ENCODE data around the gene PCSK4. TPM values are rescaled to one million over a fixed set of nuclear protein-coding genes. Genes with fewer than 3 reads are reported as not detected.
A peak's percentile ranks its signal among the peaks of the same experiment; 100 is the strongest.

PCSK4 gene
- total and polyA plus RNA-seq, 12 donors = 0.38 to 3.9 (median 1.4) TPM

- Histone ChIP-seq H3K27ac (no peak overlapping the region), H3K36me3 (no peaks in the 10 kb centered on the region), H3K9me3 (no peaks in the 10 kb centered on the region), H3K4me3 (peak overlapping the region in 8 of 10 donors; percentile 12 to 53 (median 36)), H3K27me3 (peaks cover 36 to 96% (median 69%) of the 10 kb centered on the region in 7 donors), H3K4me1 (peaks cover 38 to 73% (median 64%) of the 10 kb centered on the region in 9 donors)
- intact Hi-C loops (cut with DNase I) = loop anchor here in 2 of 10 donors (10.0 kb wide), 1 partner anchor 46 kb away; the partner anchor contains the start of gene ADAMTSL5 (in 2 of the 2)
- DNase-seq = peak in 1 of 2 donors; percentile 27
- no peak for ATAC-seq
- 2 to 3% methylated on average over 43 to 47 of the region's 47 CpGs for WGBS, 2 donors
- no peak for TF ChIP-seq CTCF (IDR thresholded peaks at IDR 0.05)
Measured at GRCh38 chr19:1468821-1469254, 21.3 kb downstream of the PCSK4 start.

GRCh38 chr19:1468274-1468820 lies 21.8 kb downstream of the PCSK4 start:
- Histone ChIP-seq H3K9me3 (no peaks in the 10 kb centered on the region), H3K4me1 (peaks cover 38 to 71% (median 64%) of the 10 kb centered on the region in 9 donors), H3K27me3 (peaks cover 36 to 92% (median 69%) of the 10 kb centered on the region in 7 donors), H3K4me3 (peak overlapping the region in 8 of 10 donors; percentile 12 to 53 (median 36)), H3K27ac (no peak overlapping the region), H3K36me3 (no peaks in the 10 kb centered on the region)
- intact Hi-C loops (cut with DNase I) = loop anchor here in 2 of 10 donors (10.0 kb wide), 1 partner anchor 46 kb away; the partner anchor contains the start of gene ADAMTSL5 (in 2 of the 2)
- WGBS, 2 donors = 4 to 7% methylated on average over 49 of the region's 49 CpGs
- ATAC-seq = no peak
- no peak for TF ChIP-seq CTCF (IDR thresholded peaks at IDR 0.05)
- DNase-seq = peak in 1 of 2 donors; percentile 8

- TF ChIP-seq CTCF (IDR thresholded peaks at IDR 0.05) = no peak
- no peaks in the 10 kb centered on the region for H3K36me3 ChIP-seq
- H3K27ac ChIP-seq = no peak overlapping the region
- peaks cover 38 to 71% (median 64%) of the 10 kb centered on the region in 9 donors for H3K4me1 ChIP-seq
- ATAC-seq (no peak), DNase-seq (peak in 1 of 2 donors; percentile 14)
- WGBS, 2 donors = 2 to 4% methylated on average over 80 to 92 of the region's 92 CpGs
- H3K9me3 ChIP-seq = no peaks in the 10 kb centered on the region
- peaks cover 36 to 86% (median 68%) of the 10 kb centered on the region in 7 donors for H3K27me3 ChIP-seq
- intact Hi-C loops (cut with DNase I) = loop anchor here in 2 of 10 donors (10.0 kb wide), 1 partner anchor 47 kb away; the partner anchor contains the start of gene ADAMTSL5 (in 2 of the 2)
- H3K4me3 ChIP-seq = peak overlapping the region in 7 of 10 donors; percentile 0 to 37 (median 35)
Measured at GRCh38 chr19:1467490-1468273, 22.5 kb downstream of the PCSK4 start.

- Histone ChIP-seq H3K36me3 (no peaks in the 10 kb centered on the region), H3K9me3 (no peaks in the 10 kb centered on the region), H3K4me3 (peak overlapping the region in 5 of 10 donors; percentile 11 to 37 (median 36)), H3K27me3 (peaks cover 36 to 80% (median 63%) of the 10 kb centered on the region in 7 donors), H3K27ac (no peak overlapping the region), H3K4me1 (peaks cover 38 to 66% (median 60%) of the 10 kb centered on the region in 9 donors)
- ATAC-seq (no peak), DNase-seq (no peak)
- intact Hi-C loops (cut with DNase I) = loop anchor here in 2 of 10 donors (10.0 kb wide), 1 partner anchor 48 kb away; the partner anchor contains the start of gene ADAMTSL5 (in 2 of the 2)
- no peak for TF ChIP-seq CTCF (IDR thresholded peaks at IDR 0.05)
- 7% methylated on average over 30 to 36 of the region's 36 CpGs for WGBS, 2 donors
Measured at GRCh38 chr19:1467215-1467489, 23.0 kb downstream of the PCSK4 start.
